HG03460 (cell line): ENCODE measurements around the gene DDX39B.
"Not testable (repeated sequence)": the region's sequence is repeated elsewhere in the genome, so short reads cannot be mapped to it uniquely, and the experiment has no call there.

Source experiments
- ATAC-seq: cut with Tn5 transposase; IDR thresholded peaks from one replicate; pipeline ENCODE4 v1.9.1; 2021; ENCODE audit not compliant: unreplicated experiment

The DDX39B gene

DNA sequence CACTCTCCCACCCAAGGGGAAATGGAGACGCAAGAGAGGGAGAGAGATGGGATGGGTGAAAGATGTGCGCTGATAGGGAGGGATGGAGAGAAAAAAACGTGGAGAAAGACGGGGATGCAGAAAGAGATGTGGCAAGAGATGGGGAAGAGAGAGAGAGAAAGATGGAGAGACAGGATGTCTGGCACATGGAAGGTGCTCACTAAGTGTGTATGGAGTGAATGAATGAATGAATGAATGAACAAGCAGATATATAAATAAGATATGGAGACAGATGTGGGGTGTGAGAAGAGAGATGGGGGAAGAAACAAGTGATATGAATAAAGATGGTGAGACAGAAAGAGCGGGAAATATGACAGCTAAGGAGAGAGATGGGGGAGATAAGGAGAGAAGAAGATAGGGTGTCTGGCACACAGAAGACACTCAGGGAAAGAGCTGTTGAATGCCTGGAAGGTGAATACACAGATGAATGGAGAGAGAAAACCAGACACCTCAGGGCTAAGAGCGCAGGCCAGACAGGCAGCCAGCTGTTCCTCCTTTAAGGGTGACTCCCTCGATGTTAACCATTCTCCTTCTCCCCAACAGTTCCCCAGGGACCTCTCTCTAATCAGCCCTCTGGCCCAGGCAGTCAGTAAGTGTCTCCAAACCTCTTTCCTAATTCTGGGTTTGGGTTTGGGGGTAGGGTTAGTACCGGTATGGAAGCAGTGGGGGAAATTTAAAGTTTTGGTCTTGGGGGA, 34.3 kb upstream of the DDX39B start:
- no peak for ATAC-seq

GRCh38 chr6:31575335-31575901, 33.6 kb upstream of the DDX39B start, which contains the start of gene TNF:
TNF (plus strand) TSS chr6:31575565; CDS start chr6:31575742, 177 bp downstream.
- ATAC-seq = no peak

- no peak for ATAC-seq
Measured at GRCh38 chr6:31574106-31575061, 32.6 kb upstream of the DDX39B start.

GRCh38 chr6:31573239-31574105, 31.7 kb upstream of the DDX39B start:
- no peak for ATAC-seq

DNA sequence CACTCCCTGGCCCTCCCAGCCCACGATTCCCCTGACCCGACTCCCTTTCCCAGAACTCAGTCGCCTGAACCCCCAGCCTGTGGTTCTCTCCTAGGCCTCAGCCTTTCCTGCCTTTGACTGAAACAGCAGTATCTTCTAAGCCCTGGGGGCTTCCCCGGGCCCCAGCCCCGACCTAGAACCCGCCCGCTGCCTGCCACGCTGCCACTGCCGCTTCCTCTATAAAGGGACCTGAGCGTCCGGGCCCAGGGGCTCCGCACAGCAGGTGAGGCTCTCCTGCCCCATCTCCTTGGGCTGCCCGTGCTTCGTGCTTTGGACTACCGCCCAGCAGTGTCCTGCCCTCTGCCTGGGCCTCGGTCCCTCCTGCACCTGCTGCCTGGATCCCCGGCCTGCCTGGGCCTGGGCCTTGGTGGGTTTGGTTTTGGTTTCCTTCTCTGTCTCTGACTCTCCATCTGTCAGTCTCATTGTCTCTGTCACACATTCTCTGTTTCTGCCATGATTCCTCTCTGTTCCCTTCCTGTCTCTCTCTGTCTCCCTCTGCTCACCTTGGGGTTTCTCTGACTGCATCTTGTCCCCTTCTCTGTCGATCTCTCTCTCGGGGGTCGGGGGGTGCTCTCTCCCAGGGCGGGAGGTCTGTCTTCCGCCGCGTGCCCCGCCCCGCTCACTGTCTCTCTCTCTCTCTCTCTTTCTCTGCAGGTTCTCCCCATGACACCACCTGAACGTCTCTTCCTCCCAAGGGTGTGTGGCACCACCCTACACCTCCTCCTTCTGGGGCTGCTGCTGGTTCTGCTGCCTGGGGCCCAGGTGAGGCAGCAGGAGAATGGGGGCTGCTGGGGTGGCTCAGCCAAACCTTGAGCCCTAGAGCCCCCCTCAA, 30.5 kb upstream of the DDX39B start, which contains the start of gene LTA:
TSS of gene LTA (plus strand) at position 249 of the 871 bp plus-strand sequence. CDS start at position 703, 454 bp downstream.
- ATAC-seq = peak; percentile 38

DNA sequence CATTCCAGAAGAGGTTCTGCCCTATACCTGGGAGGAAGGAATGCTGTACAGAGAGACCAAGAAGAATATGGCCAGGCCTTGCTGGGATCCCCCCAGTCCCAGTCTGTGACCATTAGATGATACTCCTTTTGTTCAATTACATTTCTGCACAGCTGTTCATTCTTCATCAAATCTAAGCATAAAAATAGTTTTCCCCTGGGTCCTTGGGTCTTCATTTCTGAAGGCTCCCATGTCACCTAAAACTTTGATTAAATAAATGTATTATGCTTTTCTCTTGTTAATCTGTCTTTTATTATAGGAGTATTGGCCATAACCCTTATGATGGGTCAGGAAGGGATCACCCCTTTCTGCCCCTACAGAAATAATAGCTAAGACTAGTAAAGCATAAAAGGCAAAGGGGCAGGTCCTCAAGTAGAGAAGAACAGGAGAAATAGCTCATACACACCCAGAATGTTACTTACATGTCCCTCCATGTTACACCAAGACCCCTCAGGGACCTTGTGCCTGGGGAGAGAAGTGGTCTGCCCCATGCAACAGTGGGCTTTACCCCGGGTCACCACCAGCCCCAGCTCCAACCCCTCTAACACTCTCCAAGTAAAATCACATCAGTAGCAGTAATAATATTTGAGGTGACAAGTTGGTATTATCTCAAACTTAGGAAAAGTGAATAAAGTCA, 28.2 kb upstream of the DDX39B start:
- no peak for ATAC-seq

DNA sequence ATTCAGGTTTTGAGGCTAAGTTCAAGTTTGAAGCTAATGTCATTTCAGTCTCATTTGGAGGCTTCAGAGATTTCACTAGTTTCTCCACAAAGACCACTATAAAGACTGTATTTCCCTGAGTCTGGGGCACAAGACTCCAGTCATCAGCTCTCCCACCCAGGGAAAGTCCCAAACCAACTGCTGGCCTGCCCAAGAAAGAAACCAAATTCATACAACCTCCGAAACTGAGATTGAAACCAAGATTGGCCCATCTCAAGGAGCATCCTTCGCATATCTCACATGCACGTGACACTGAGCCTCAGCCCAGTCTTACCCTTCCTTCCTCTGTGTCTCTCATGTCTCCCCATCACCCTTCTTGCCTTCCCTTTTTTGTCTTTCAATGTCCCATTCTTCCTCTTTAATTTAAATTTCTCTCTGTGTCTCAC, 26.7 kb upstream of the DDX39B start:
- ATAC-seq = peak; percentile 56

DNA sequence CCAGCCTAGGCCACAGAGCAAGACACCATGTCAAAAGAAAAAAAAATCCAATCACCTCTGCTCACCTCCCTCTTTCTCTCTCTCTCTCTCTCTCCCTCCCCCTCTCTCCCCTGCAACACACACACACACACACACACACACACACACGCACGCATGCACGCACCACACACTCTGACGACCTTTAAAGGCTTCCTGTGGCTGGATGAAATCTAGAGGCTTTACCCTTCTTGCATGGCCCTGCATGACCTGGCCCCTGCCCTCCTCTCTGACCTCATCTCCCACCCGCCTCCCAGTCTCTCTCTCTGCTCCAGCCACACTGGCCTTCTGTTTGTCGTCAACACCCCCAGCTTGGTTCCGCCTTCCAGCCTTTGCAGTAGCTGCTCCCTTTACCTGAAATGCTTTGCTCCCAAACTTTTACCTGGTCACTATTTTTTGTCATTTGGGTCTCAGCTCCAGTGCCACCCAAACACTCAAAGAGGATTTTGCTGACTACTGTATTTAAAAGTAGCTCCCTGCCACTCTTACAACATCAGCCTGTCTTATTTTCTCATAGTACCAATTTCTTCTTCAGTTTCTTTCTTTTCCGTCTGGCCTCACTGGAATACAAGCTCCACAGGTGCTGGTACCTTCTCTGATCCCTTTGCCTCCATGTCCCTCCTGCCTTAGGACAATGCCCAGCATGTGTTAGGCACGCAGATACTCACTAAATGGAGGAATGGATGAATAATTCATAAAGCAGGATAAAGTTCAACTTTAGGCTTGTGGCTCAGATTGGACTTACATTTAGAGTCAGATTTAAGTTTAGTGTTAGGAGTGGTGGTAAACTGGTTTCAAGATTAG, 25.9 kb upstream of the DDX39B start:
- no peak for ATAC-seq

GRCh38 chr6:31560697-31561058, 18.9 kb upstream of the DDX39B start:
- ATAC-seq = no peak

GRCh38 chr6:31559958-31560696, 18.3 kb upstream of the DDX39B start:
- peak; percentile 70 for ATAC-seq

- no peak for ATAC-seq
Measured at GRCh38 chr6:31559606-31559957, 17.8 kb upstream of the DDX39B start.

GRCh38 chr6:31558631-31559500, 17.1 kb upstream of the DDX39B start:
- no peak for ATAC-seq

GRCh38 chr6:31558318-31558625, 16.5 kb upstream of the DDX39B start:
- no peak for ATAC-seq

GRCh38 chr6:31557443-31558317, 15.9 kb upstream of the DDX39B start:
- no peak for ATAC-seq

DNA sequence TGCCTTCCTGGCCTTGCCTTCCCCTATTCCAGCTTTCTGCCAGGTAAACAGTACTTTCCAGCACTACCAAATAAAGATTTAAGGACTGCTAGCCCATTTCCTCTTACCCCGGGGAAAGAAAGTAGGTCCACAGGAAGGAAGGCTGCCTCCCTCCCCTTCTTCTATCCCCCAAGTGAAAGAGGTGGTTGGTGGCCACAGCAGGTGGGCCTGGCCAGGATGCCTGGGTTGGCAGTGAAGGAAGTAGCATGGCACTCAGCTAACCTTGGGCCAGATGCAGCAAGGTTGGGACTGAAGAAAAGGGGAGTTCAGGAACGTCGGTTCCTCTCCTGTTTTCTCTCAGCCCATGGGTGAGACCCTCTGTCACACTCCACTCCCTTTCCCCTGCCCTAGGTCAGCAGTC, 14.5 kb upstream of the DDX39B start:
- no peak for ATAC-seq

GRCh38 chr6:31551371-31551770, 9.6 kb upstream of the DDX39B start:
- ATAC-seq = not testable (repeated sequence)
